ENCODE data around the gene PGPEP1. TPM values are rescaled to one million over a fixed set of nuclear protein-coding genes. Genes with fewer than 3 reads are reported as not detected.
A peak's percentile ranks its signal among the peaks of the same experiment; 100 is the strongest.

Gene PGPEP1
- polyA plus RNA-seq, 1 of the 3 experiments (the other 2 are of a cell fraction) = 13.8 TPM

- no peak overlapping the region for H3K27ac ChIP-seq (ENCODE audit: low read depth in 2 of 2, low read length in 1 of 2)
Measured at GRCh38 chr19:18307271-18307681, 33.1 kb upstream of the PGPEP1 start.

More at GRCh38 chr19:18307271-18307681, 33.1 kb upstream of the PGPEP1 start:
- POLR2A ChIA-PET = no interaction called here
- no peaks in the 10 kb centered on the region for H3K79me2 ChIP-seq (ENCODE audit: insufficient read depth)
- no peak overlapping the region for H3K4me3 ChIP-seq (ENCODE audit: low read depth in 2 of 2, low read length in 1 of 2)
- H3K27me3 ChIP-seq (ENCODE audit: insufficient read depth) = no peaks in the 10 kb centered on the region
- CTCF ChIA-PET = interaction anchor here (0.9 to 1.3 kb wide), 4 partner anchors 15 to 29 kb away, joined by 3 to 5 read pairs (median 4); no protein-coding TSS in a partner anchor
- H3K4me2 ChIP-seq = no peak overlapping the region
- H3K9me2 ChIP-seq = no peaks in the 10 kb centered on the region
- H4K20me1 ChIP-seq (ENCODE audit: insufficient read depth) = no peaks in the 10 kb centered on the region
- TF ChIP-seq GABPA (IDR thresholded peaks at IDR 0.05; ENCODE audit: low read depth) = no peak
- no peak for TF ChIP-seq REST (IDR thresholded peaks at IDR 0.05; ENCODE audit: low read depth, low read length)
- no peak for TF ChIP-seq MXI1 (IDR thresholded peaks at IDR 0.05; ENCODE audit: low read depth, low read length)
- no peak for TF ChIP-seq MAX (IDR thresholded peaks at IDR 0.05; ENCODE audit: low read depth)
- TF ChIP-seq RCOR1 (IDR thresholded peaks at IDR 0.05; ENCODE audit: low read length) = no peak
- TF ChIP-seq EP300 (IDR thresholded peaks at IDR 0.05; ENCODE audit: borderline replicate concordance in 1 of 2, low read depth in 1 of 2, low read length in 1 of 2) = no peak
- TF ChIP-seq, protein P1, sequence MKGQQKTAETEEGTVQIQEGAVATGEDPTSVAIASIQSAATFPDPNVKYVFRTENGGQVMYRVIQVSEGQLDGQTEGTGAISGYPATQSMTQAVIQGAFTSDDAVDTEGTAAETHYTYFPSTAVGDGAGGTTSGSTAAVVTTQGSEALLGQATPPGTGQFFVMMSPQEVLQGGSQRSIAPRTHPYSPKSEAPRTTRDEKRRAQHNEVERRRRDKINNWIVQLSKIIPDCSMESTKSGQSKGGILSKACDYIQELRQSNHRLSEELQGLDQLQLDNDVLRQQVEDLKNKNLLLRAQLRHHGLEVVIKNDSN (IDR thresholded peaks at IDR 0.05; ENCODE audit: borderline replicate concordance, low read depth) = no peak
- TF ChIP-seq NRF1 (IDR thresholded peaks at IDR 0.05; ENCODE audit: low read depth, low read length) = no peak
- no peak for TF ChIP-seq POLR2AphosphoS5 (IDR thresholded peaks at IDR 0.05; ENCODE audit: low read depth, low read length)
- TF ChIP-seq FOXM1 (IDR thresholded peaks at IDR 0.05; ENCODE audit: low read depth) = no peak
- TF ChIP-seq, protein P2, sequence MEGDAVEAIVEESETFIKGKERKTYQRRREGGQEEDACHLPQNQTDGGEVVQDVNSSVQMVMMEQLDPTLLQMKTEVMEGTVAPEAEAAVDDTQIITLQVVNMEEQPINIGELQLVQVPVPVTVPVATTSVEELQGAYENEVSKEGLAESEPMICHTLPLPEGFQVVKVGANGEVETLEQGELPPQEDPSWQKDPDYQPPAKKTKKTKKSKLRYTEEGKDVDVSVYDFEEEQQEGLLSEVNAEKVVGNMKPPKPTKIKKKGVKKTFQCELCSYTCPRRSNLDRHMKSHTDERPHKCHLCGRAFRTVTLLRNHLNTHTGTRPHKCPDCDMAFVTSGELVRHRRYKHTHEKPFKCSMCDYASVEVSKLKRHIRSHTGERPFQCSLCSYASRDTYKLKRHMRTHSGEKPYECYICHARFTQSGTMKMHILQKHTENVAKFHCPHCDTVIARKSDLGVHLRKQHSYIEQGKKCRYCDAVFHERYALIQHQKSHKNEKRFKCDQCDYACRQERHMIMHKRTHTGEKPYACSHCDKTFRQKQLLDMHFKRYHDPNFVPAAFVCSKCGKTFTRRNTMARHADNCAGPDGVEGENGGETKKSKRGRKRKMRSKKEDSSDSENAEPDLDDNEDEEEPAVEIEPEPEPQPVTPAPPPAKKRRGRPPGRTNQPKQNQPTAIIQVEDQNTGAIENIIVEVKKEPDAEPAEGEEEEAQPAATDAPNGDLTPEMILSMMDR (IDR thresholded peaks at IDR 0.05) = no peak
- TF ChIP-seq NFIC (IDR thresholded peaks at IDR 0.05; ENCODE audit: borderline replicate concordance) = no peak
- TF ChIP-seq PBX3 (IDR thresholded peaks at IDR 0.05) = no peak
- TF ChIP-seq RXRA (IDR thresholded peaks at IDR 0.05; ENCODE audit: borderline replicate concordance, low read depth) = no peak
- TF ChIP-seq, protein P3, sequence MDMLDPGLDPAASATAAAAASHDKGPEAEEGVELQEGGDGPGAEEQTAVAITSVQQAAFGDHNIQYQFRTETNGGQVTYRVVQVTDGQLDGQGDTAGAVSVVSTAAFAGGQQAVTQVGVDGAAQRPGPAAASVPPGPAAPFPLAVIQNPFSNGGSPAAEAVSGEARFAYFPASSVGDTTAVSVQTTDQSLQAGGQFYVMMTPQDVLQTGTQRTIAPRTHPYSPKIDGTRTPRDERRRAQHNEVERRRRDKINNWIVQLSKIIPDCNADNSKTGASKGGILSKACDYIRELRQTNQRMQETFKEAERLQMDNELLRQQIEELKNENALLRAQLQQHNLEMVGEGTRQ (IDR thresholded peaks at IDR 0.05; ENCODE audit: borderline replicate concordance, low read depth, low read length) = no peak
- TF ChIP-seq TEAD4 (IDR thresholded peaks at IDR 0.05; ENCODE audit: borderline replicate concordance, insufficient read depth) = no peak
- no peak for TF ChIP-seq YY1 (IDR thresholded peaks at IDR 0.05; ENCODE audit: low read depth)
- H3K9ac ChIP-seq = no peak overlapping the region
- 94% methylated on average over 12 of the region's 19 CpGs for whole genome bisulfite sequencing (ENCODE audit: low lambda C conversion rate)
- peak; percentile 11 for DNase-seq
- peaks cover 0 to 46% of the 10 kb centered on the region in 2 experiments for H3K36me3 ChIP-seq (replicated peaks in 1 of 2; ENCODE audit: control insufficient read depth in 1 of 2, insufficient read depth in 2 of 2, low read length in 1 of 2)
- peaks cover 18 to 23% of the 10 kb centered on the region in 2 experiments; a peak in 3 of 4 replicates for H3K4me1 ChIP-seq (ENCODE audit: control insufficient read depth in 1 of 2, insufficient read depth in 2 of 2, low read depth in 1 of 2, low read length in 1 of 2)
- H3K9me3 ChIP-seq = no peaks in the 10 kb centered on the region
- H3F3A ChIP-seq (replicated peaks; ENCODE audit: insufficient read depth) = peaks cover 18% of the 10 kb centered on the region
- H2AFZ ChIP-seq (ENCODE audit: low read depth) = no peak overlapping the region

All from SK-N-SH (cell line).